ENCODE results near the gene CACNG5. TPM values are rescaled to one million over a fixed set of nuclear protein-coding genes. Genes with fewer than 3 reads are reported as not detected.
A peak's percentile ranks its signal among the peaks of the same experiment; 100 is the strongest.
"Not testable (repeated sequence)": the region's sequence is repeated elsewhere in the genome, so short reads cannot be mapped to it uniquely, and the experiment has no call there.

The CACNG5 gene
- total and polyA plus RNA-seq, 8 donors: 0.15 to 0.77 (median 0.29) TPM; not detected in 2

- ATAC-seq (no peak), DNase-seq (no peak), FAIRE-seq (no peak)
- Histone ChIP-seq H3K36me3 (no peaks in the 10 kb centered on the region), H3K4me3 (no peak overlapping the region), H3K27me3 (no peaks in the 10 kb centered on the region), H3K4me1 (no peaks in the 10 kb centered on the region), H3K9me3 (no peaks in the 10 kb centered on the region), H3K27ac (no peak overlapping the region)
- intact Hi-C loops (cut with DNase I): loop anchor here in 1 of 3 donors (10.0 kb wide), 1 partner anchor 159 kb away; no protein-coding TSS in a partner anchor
- TF ChIP-seq, protein P1, sequence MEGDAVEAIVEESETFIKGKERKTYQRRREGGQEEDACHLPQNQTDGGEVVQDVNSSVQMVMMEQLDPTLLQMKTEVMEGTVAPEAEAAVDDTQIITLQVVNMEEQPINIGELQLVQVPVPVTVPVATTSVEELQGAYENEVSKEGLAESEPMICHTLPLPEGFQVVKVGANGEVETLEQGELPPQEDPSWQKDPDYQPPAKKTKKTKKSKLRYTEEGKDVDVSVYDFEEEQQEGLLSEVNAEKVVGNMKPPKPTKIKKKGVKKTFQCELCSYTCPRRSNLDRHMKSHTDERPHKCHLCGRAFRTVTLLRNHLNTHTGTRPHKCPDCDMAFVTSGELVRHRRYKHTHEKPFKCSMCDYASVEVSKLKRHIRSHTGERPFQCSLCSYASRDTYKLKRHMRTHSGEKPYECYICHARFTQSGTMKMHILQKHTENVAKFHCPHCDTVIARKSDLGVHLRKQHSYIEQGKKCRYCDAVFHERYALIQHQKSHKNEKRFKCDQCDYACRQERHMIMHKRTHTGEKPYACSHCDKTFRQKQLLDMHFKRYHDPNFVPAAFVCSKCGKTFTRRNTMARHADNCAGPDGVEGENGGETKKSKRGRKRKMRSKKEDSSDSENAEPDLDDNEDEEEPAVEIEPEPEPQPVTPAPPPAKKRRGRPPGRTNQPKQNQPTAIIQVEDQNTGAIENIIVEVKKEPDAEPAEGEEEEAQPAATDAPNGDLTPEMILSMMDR (IDR thresholded peaks at IDR 0.05): no peak
- 75 to 88% methylated on average over 5 of the region's 5 CpGs for WGBS, 2 donors
Measured at GRCh38 chr17:66893863-66894262, 58.9 kb downstream of the CACNG5 start.

GRCh38 chr17:66897141-66897540 lies 62.2 kb downstream of the CACNG5 start:
- H3K4me3 ChIP-seq: no peak overlapping the region
- no peak for ATAC-seq
- H3K9me3 ChIP-seq: no peaks in the 10 kb centered on the region
- H3K4me1 ChIP-seq: no peaks in the 10 kb centered on the region
- H3K36me3 ChIP-seq: no peaks in the 10 kb centered on the region
- TF ChIP-seq, protein P1 (IDR thresholded peaks at IDR 0.05): no peak
- no peaks in the 10 kb centered on the region for H3K27me3 ChIP-seq
- no peak overlapping the region for H3K27ac ChIP-seq
- no peak for FAIRE-seq
- no peak for DNase-seq
- intact Hi-C loops (cut with DNase I): loop anchor here in 2 of 3 donors (5.0 to 10.0 kb wide), 2 partner anchors 162 to 170 kb away; no protein-coding TSS in a partner anchor
- WGBS, 2 donors: 74 to 76% methylated on average over 9 of the region's 9 CpGs

GRCh38 chr17:66898536-66898935 lies 63.6 kb downstream of the CACNG5 start:
- TF ChIP-seq, protein P1 (IDR thresholded peaks at IDR 0.05): no peak
- intact Hi-C loops (cut with DNase I): loop anchor here in 2 of 3 donors (5.0 to 10.0 kb wide), 2 partner anchors 164 to 171 kb away; no protein-coding TSS in a partner anchor
- no peak for ATAC-seq
- Histone ChIP-seq H3K9me3 (no peaks in the 10 kb centered on the region), H3K4me3 (no peak overlapping the region), H3K27me3 (no peaks in the 10 kb centered on the region), H3K4me1 (no peaks in the 10 kb centered on the region), H3K27ac (no peak overlapping the region), H3K36me3 (no peaks in the 10 kb centered on the region)
- DNase-seq: no peak
- FAIRE-seq: no peak
- WGBS, 2 donors: 80 to 86% methylated on average over 10 of the region's 10 CpGs

DNA sequence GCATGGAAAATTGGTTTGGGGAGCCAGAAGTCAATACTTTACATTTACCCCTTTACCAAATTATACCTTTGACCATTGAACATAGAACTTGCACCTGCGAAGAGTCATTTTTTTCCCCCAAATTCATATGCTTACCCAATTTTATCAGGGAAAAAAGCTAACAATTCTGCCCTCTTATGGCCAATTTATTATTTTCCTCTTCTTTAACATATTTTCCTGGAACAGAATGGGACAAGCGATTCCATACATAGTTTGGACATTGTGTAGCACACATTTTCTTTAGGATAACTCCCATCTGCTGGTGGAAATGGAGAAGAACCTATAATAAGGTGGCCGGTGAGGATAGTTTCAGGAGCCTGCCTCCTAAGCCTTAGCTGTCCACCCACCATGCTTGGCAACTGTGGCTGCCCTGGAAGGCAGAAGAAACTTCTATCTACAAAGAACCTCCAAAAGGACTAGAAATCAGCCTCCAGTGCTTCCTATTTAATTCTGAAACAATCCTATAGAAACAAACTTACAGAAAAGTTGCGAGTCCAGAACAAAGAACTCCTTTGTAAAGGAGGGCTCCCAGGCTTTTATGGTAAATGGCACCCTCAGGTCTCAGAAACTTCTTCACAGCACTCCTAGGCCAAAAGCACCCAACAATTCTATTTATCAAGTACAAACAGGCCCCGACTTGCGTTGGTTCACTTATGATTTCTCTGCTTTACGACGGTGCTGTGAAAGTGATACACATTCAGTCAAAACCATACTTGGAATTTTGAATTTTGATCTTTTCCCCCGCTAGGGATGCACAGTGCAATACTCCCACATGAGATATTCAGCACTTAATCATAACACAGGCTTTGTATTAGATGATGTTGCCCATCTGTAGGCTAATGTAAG lies 65.5 kb downstream of the CACNG5 start:
- peaks cover 4 to 8% (median 8%) of the 10 kb centered on the region in 3 donors for H3K4me1 ChIP-seq
- ATAC-seq (peak in 1 of 4 donors; percentile 14), FAIRE-seq (no peak), DNase-seq (no peak)
- H3K27ac ChIP-seq: no peak overlapping the region
- intact Hi-C loops (cut with DNase I): no loop called here
- TF ChIP-seq, protein P1 (IDR thresholded peaks at IDR 0.05): no peak
- no peaks in the 10 kb centered on the region for H3K9me3 ChIP-seq
- H3K27me3 ChIP-seq: no peaks in the 10 kb centered on the region
- WGBS, 2 donors: 59 to 65% methylated on average over 9 of the region's 9 CpGs
- H3K36me3 ChIP-seq: no peaks in the 10 kb centered on the region
- H3K4me3 ChIP-seq: no peak overlapping the region

GRCh38 chr17:66903296-66903695 lies 68.4 kb downstream of the CACNG5 start:
- 88 to 95% methylated on average over 6 of the region's 6 CpGs for WGBS, 2 donors

More at GRCh38 chr17:66903296-66903695, 68.4 kb downstream of the CACNG5 start:
- ATAC-seq; H3K27ac ChIP-seq; FAIRE-seq; H3K36me3 ChIP-seq; H3K4me3 ChIP-seq; DNase-seq; intact Hi-C loops (cut with DNase I); H3K9me3 ChIP-seq; H3K27me3 ChIP-seq: not testable (repeated sequence)
- peaks cover 13 to 18% (median 15%) of the 10 kb centered on the region in 3 donors for H3K4me1 ChIP-seq

Data from pancreas (tissue), 10 donors.